ENCODE results near the gene SNX14. TPM values are rescaled to one million over a fixed set of nuclear protein-coding genes. Genes with fewer than 3 reads are reported as not detected.

The SNX14 gene
- total and polyA plus RNA-seq, 2 of the 8 experiments (the other 6 are each of a cell fraction or from before 2014, with no cell fraction given) = 11.9 to 24.2 TPM

DNA sequence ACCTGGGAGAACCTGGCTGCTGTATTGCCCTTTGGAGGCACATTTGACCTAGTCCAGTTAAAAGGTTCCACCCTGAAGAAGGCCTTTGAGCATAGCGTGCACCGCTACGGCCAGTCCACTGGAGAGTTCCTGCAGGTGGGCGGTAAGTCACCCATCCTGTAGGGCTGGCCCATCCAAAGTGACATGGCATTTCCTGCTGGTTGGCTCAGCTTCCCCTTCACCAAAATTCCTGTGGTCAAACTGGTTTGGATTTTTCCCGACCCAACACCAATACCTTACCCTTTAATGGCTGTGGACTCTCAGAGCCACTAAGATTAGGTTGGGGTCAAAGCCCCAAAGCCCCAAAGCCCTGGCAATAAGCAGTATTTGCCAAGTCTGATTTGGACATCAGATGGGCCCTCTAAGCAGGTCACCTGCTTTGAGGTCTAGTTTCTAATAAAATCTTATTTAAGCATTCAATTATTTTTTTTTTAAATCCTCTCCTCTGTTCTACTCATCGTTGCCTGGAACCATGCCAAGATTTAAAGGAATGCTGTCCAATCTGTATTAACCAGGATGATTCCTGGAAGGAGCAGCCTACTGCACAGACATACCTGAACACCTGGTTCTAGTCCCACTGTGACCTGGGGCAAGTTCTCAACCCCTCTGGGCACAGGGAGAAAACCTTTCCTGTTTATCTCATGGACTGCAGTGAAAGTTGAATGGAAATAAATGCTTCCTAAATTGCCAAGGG, 103.0 kb downstream of the SNX14 start:
- Histone ChIP-seq H3K9ac (replicated peaks in 1 of 4; ENCODE audit: extremely low read depth in 1 of 4, low read depth in 3 of 4, low read length in 3 of 4) (no peak overlapping the region), H4K20me1 (replicated peaks in 1 of 2; ENCODE audit: control insufficient read depth in 1 of 2, insufficient read depth in 2 of 2, low read length in 2 of 2) (no peaks in the 10 kb centered on the region), H2BK20ac (ENCODE audit: low read length) (no peak overlapping the region), H2BK15ac (ENCODE audit: low read length) (no peak overlapping the region), H3K27ac (ENCODE audit: low read depth, low read length) (no peak overlapping the region), H3K4me2 (ENCODE audit: insufficient read depth in 1 of 2, low read depth in 2 of 2, low read length in 2 of 2) (no peak overlapping the region), H2BK120ac (replicated peaks; ENCODE audit: low read depth, low read length) (no peak overlapping the region), H3K23me2 (ENCODE audit: low read depth, low read length) (no peaks in the 10 kb centered on the region), H2BK12ac (ENCODE audit: low read depth, low read length) (no peak overlapping the region), H3K4me3 (ENCODE audit: extremely low read depth in 1 of 4, insufficient read depth in 2 of 4, low read depth in 3 of 4, low read length in 4 of 4) (no peak overlapping the region), H2AK5ac (ENCODE audit: low read depth, low read length) (no peak overlapping the region), H3K18ac (ENCODE audit: extremely low read depth, low read length) (no peak overlapping the region), H3K4me1 (replicated peaks in 1 of 4; ENCODE audit: control insufficient read depth in 3 of 4, insufficient read depth in 4 of 4, low read length in 3 of 4) (no peaks in the 10 kb centered on the region), H3K23ac (ENCODE audit: insufficient read length) (no peak overlapping the region), H3K36me3 (ENCODE audit: control insufficient read depth in 2 of 4, insufficient read depth in 4 of 4, low read length in 3 of 4) (no peaks in the 10 kb centered on the region), H4K91ac (replicated peaks; ENCODE audit: insufficient read length, low read length) (no peak overlapping the region), H3K27me3 (replicated peaks in 1 of 4; ENCODE audit: control insufficient read depth in 3 of 4, extremely low read depth in 1 of 4, insufficient read depth in 3 of 4, low read length in 3 of 4) (no peaks in the 10 kb centered on the region), H3K79me1 (ENCODE audit: low read depth, low read length) (no peaks in the 10 kb centered on the region), H3K9me3 (ENCODE audit: insufficient read depth in 2 of 2, low read depth in 1 of 2, low read length in 1 of 2) (no peaks in the 10 kb centered on the region), H3K56ac (replicated peaks; ENCODE audit: insufficient read length, low read depth, low read length) (no peak overlapping the region), H3K4ac (replicated peaks; ENCODE audit: insufficient read length, low read depth, low read length) (no peak overlapping the region), H2AFZ (ENCODE audit: low read length) (no peak overlapping the region), H4K8ac (ENCODE audit: extremely low read depth, insufficient read depth, low read length) (no peak overlapping the region), H3K14ac (ENCODE audit: insufficient read length) (no peak overlapping the region), H4K5ac (ENCODE audit: insufficient read length, low read depth, low read length) (no peak overlapping the region), H2BK5ac (ENCODE audit: low read depth, low read length) (no peak overlapping the region), H3K79me2 (ENCODE audit: control insufficient read depth in 1 of 2, insufficient read depth in 2 of 2, low read length in 2 of 2) (no peaks in the 10 kb centered on the region)
- POLR2A ChIA-PET (ENCODE audit: partially characterized antibody) = interaction anchor here (0.9 kb wide), 1 partner anchor 15 kb away, joined by 3 read pairs; no protein-coding TSS in a partner anchor
- FAIRE-seq = no peak
- 89% methylated on average over 6 of the region's 6 CpGs; no CpG with 5 or more reads in 1 of the 2 experiments for WGBS, 2 experiments (ENCODE audit: extremely low coverage in 1 of 2, insufficient coverage in 1 of 2, insufficient read length in 1 of 2, insufficient replicate concordance in 2 of 2, low coverage in 1 of 2, low lambda C conversion rate in 2 of 2, missing lambda C conversion rate in 1 of 2)
- no peak for TF ChIP-seq SP4 (IDR thresholded peaks at IDR 0.05; ENCODE audit: low read length)
- TF ChIP-seq KDM1A (IDR thresholded peaks at IDR 0.05; ENCODE audit: borderline replicate concordance, low read length) = no peak
- TF ChIP-seq EGR1 (IDR thresholded peaks at IDR 0.05; ENCODE audit: borderline replicate concordance, low read depth, low read length) = no peak
- TF ChIP-seq POU5F1 (IDR thresholded peaks at IDR 0.05; ENCODE audit: low read depth, low read length) = no peak
- no peak for TF ChIP-seq KDM5A (IDR thresholded peaks at IDR 0.05; ENCODE audit: low read length)
- TF ChIP-seq MAFK (IDR thresholded peaks at IDR 0.05; ENCODE audit: low read depth, low read length) = no peak
- TF ChIP-seq, protein P1, sequence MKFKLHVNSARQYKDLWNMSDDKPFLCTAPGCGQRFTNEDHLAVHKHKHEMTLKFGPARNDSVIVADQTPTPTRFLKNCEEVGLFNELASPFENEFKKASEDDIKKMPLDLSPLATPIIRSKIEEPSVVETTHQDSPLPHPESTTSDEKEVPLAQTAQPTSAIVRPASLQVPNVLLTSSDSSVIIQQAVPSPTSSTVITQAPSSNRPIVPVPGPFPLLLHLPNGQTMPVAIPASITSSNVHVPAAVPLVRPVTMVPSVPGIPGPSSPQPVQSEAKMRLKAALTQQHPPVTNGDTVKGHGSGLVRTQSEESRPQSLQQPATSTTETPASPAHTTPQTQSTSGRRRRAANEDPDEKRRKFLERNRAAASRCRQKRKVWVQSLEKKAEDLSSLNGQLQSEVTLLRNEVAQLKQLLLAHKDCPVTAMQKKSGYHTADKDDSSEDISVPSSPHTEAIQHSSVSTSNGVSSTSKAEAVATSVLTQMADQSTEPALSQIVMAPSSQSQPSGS (IDR thresholded peaks at IDR 0.05; ENCODE audit: low read length) = no peak
- TF ChIP-seq KDM4A (IDR thresholded peaks at IDR 0.05; ENCODE audit: low read depth, low read length, severe bottlenecking) = no peak
- CTCF ChIA-PET (ENCODE audit: partially characterized antibody) = interaction anchor here (1.4 to 9.5 kb wide), 3 partner anchors 8 to 136 kb away, joined by 5 to 71 read pairs (median 11); no protein-coding TSS in a partner anchor
- peak in 1 of 2 experiments; percentile 16 for DNase-seq (ENCODE audit: low read depth in 1 of 2, low spot score in 2 of 2)

Data from H1 (cell line).